GM12874 (cell line): ENCODE measurements around the gene MED27.

Experiments
- TF ChIP-seq, protein P1 (sequence below): IDR thresholded peaks from 2 replicates; pipeline ENCODE4 v1.5.1; 2011; ENCODE audit warnings: low read depth, mild to moderate bottlenecking, control low read depth, low read length, moderate library complexity; ENCODE audit not compliant: insufficient read depth

The MED27 gene

DNA sequence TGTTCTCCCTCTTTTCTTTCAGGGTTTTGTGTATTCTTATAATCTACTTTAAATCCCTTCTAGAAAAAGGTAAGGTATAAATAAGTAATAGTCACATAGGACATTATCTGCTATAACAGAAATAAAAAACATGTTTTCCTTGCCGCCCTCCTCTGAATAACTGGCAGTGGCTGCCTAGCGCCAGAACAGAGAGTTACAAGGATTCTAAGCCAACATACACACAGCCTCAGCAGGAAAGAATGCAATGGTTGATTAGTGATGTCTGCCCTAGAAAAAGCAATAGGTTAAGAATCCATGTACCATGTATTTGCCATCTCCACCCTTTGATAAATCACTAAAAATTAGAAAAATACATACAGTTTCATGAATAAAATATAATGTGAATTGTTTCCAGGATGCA, 4.9 kb downstream of the MED27 start:
- TF ChIP-seq, protein P1, sequence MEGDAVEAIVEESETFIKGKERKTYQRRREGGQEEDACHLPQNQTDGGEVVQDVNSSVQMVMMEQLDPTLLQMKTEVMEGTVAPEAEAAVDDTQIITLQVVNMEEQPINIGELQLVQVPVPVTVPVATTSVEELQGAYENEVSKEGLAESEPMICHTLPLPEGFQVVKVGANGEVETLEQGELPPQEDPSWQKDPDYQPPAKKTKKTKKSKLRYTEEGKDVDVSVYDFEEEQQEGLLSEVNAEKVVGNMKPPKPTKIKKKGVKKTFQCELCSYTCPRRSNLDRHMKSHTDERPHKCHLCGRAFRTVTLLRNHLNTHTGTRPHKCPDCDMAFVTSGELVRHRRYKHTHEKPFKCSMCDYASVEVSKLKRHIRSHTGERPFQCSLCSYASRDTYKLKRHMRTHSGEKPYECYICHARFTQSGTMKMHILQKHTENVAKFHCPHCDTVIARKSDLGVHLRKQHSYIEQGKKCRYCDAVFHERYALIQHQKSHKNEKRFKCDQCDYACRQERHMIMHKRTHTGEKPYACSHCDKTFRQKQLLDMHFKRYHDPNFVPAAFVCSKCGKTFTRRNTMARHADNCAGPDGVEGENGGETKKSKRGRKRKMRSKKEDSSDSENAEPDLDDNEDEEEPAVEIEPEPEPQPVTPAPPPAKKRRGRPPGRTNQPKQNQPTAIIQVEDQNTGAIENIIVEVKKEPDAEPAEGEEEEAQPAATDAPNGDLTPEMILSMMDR: no peak

DNA sequence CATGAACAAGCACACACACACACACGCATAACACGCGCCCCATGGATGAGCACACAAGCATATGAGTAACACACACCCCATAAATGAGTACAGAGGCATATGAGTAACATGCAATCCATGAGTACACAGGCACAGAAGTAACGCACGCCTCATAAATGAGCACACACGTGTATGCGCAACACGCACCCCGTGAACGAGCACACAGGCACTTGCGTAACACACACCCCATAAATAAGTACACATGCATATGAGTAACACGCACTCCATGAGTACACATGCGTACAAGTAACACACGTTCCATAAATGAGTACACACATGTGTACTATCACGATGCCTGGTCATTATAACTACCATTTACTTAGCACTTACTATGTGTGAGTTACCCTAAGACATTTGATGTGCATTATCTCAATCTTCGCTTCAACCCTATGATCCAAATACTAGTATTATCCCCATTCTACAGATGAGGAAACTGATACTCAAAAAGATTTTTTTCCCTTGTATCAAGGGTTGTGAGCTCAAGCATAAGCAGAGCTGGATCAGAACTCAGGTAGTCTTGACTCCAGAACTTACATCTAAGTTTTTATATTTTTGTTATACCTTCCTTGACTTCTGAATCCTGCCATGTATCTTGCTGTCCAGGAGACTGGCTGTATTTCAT, 7.7 kb downstream of the MED27 start:
- TF ChIP-seq, protein P1: no peak

DNA sequence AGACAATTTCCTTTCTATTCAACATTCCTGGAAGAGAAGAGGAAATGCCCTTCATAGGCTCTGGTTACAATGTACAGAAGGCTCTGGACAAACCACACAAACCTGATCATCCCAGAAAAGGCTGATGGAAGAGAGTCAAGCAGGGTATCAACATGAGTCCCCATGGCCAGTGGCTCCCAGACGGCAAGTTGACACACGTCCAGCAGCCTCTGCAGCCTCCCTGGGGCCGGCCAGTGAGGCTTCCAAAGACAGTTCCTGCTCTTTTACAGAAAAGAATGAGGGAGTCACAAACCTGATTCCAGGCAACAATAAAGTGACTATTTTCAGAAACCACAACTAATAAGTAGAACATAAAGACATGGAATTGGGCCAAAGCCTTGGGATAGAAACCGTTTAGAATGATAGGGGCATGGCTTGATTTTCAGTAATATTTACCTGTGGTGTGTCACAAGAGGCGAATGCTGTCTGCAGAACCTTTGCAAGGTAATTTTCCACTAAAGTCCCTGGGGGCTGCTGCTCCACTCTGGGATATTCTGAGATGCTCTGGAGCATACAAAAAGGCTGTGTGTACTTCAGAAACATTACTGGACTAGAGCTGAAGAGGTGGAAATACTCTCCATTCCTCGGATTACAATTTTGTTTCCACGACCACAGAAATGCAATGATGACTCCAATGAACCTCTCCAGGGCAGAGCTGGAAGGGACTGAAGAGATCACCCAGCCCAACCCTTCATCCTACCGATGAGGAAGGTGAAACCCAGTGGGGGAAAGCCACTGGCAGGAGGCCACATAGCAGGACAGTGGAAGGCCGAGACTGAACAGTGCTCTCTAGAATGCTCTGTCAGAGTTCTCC, 10.4 kb downstream of the MED27 start:
- TF ChIP-seq, protein P1: no peak

DNA sequence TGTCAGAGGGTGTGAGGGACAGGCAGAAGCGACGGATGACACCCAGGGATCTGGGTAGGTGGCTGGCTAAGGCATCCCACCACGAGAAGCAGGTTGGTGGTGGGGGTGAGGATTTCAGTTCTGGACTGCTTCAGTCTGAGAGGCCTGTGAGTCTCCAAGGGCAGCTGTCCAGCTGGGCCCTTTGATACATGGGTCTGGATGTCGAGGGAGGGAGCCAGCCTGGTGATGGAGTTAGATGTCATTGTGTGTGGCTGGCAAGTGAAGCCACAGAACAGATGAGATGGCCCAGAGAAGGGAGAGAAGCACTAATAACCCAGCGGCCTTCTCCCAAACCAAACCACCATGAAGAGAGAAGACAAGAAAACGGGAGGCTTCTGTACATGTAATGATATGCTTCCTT, 11.1 kb downstream of the MED27 start:
- TF ChIP-seq, protein P1: no peak

DNA sequence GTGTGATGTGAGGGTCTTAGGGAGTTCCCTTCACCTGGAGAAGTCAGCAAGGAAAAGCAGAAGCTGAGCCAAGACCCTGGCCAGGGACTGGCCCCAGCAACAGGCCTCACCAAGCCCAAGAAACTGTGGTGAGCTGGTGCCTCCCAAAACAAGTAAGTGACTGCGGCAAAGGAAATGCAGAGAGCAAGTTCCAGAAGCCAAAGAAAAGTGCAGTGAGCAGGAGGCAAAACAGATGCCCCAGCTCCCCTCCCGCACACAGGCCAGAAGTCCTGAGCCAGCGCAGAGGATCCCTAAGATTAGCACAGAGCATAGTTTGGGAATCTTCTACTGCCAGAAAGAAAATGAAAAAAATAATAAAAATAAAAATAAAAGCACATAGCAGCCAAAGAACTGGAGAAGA, 13.2 kb downstream of the MED27 start:
- TF ChIP-seq, protein P1: no peak

DNA sequence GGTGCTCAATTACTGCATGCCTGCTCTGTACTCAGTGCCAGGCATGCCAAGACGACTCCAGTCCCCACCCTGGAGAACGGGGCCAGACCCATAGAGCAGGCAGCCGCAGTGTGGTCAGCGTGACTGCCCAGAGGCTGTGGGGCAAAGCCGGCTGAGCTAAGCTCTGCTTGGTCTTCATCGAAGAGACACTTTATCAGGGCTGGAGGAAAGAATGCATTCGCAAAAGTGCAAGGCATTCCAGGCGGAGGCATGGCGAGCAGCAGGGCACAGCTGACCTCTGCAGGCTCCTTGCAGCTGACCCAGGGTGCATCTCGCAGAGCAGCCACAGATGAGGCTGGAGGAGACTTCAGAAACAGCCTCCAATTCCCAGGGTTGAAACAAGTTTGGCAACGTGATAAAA, 13.6 kb downstream of the MED27 start:
- TF ChIP-seq, protein P1: no peak

DNA sequence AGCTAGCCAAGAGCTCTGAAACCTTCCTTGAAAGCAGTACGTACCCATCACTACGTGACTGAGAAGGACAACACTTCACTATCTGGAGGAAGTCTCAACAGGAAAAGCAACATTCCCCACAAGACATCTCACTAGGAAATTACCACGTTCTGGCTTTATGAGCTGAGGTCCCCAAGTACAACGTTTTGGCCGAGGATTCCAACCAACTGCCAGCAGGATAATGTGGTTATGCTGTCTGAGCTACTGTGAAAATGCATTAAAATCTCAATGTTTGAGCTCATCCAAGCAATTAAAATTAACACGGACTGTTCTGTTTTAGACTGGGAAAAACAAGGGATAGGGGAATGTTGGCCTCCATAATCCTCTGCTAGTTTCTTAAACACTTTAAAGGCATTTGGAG, 16.4 kb downstream of the MED27 start:
- TF ChIP-seq, protein P1: no peak
